Activated CD4-positive, alpha-beta T cell treated with anti-CD3 and anti-CD28 coated beads for 36 hours (primary cell): Measurements from ENCODE around the gene SNAPC2. TPM values are rescaled to one million over a fixed set of nuclear protein-coding genes. Genes with fewer than 3 reads are reported as not detected.
A peak's percentile ranks its signal among the peaks of the same experiment; 100 is the strongest.

Experiments used
- ATAC-seq: fragments of 200-7000 bp; cut with Tn5 transposase; one replicate; pipeline ENCODE4 v1.10.0; 2021; ENCODE audit warnings: mild to moderate bottlenecking, moderate library complexity
- CTCF ChIA-PET: fragments of 350-600 bp; sonication (Branson Sonifier 250); formaldehyde crosslinking; loops from one replicate; lab custom pipeline; 2021; ENCODE audit warnings: antibody characterized with exemption; lab: Charles Lee
- POLR2A ChIA-PET: fragments of 350-600 bp; sonication (Branson Sonifier 250); formaldehyde crosslinking; loops from one replicate; lab custom pipeline; 2021; ENCODE audit warnings: antibody characterized with exemption, inconsistent platforms; lab: Charles Lee
- DNase-seq: peaks from one replicate; pipeline ENCODE4 v3.0.0-alpha.2; 2020
- H3K27ac Mint-ChIP-seq: one replicate; pipeline ENCODE4 v1.8.0; 2021; ENCODE audit warnings: mixed read lengths
- H3K27me3 Mint-ChIP-seq: one replicate; pipeline ENCODE4 v1.8.0; 2021; ENCODE audit warnings: mixed read lengths
- H3K36me3 Mint-ChIP-seq: one replicate; pipeline ENCODE4 v1.8.0; 2021; ENCODE audit warnings: low read depth, mixed read lengths
- H3K4me1 Mint-ChIP-seq: one replicate; pipeline ENCODE4 v1.8.0; 2021; ENCODE audit warnings: mixed read lengths
- H3K4me3 Mint-ChIP-seq: one replicate; pipeline ENCODE4 v1.8.0; 2021; ENCODE audit warnings: mild to moderate bottlenecking, moderate library complexity, mixed read lengths
- H3K9me3 Mint-ChIP-seq: one replicate; pipeline ENCODE4 v1.8.0; 2021; ENCODE audit warnings: low read depth, mixed read lengths
- intact Hi-C, 2 experiments: fragments of 100-400 bp; cut with DNase I in 1 of 2; cut with micrococcal nuclease in 1 of 2; formaldehyde crosslinking; loops; one replicate each; pipeline versions ENCODE4 v1.14.2 to v1.15.1; 2022 to 2024; cut with DNase I, micrococcal nuclease
- total RNA-seq, 2 experiments: library from RNA; stranded (reverse); gene quantifications; one replicate each; pipeline ENCODE4 v1.2.3, GENCODE V29; 2021

Gene SNAPC2, protein sequence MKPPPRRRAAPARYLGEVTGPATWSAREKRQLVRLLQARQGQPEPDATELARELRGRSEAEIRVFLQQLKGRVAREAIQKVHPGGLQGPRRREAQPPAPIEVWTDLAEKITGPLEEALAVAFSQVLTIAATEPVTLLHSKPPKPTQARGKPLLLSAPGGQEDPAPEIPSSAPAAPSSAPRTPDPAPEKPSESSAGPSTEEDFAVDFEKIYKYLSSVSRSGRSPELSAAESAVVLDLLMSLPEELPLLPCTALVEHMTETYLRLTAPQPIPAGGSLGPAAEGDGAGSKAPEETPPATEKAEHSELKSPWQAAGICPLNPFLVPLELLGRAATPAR
- 10 to 100 TPM; 14.6 to 16.2 TPM for total RNA-seq

DNA sequence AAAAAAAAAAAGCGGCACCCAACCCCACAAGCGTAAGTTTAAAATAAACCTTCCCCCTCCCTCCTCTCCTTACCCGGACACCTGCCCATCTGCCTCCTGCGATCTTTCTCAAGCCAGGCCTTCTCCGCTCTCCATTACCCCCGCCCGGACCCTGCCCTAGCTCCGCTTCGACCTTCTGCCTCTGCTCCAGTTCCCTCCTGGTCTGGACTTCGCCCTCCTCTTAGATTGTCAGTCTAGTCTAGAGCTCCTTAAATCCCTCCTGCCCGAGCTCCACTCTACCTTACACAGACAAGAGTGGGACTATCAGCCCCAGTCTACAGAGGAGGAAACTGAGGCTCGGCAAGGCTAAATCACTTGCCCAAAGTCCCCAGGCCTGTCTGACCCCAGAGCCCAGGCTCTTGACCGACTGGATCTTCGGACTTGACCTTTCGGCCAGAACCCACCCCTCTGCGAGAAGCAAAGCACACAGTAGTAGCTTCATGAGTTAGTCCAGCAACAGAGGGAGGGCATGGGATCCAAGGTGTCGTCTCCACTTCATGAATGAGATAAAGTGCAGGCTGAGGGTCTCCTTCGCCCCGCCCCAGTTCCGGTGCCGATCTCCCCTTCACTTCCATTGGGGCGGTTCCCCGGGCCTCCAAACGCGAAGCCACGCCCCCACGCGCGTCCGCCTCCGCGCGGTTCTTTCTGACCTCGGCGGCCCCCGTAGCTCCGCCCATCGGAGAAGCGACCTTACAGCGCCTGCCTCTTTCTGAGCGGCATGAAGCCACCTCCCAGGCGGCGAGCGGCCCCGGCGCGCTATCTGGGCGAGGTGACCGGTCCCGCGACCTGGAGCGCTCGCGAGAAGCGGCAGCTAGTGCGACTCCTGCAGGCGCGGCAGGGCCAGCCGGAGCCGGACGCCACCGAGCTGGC, at the start of gene SNAPC2:
TSS of gene SNAPC2 (plus strand) at position 729 of the 909 bp plus-strand sequence. CDS start at position 758, 29 bp downstream.
- peak within 1 kb of the TSS; percentile 82 for H3K4me3 Mint-ChIP-seq
- DNase-seq = peak; percentile 98

DNA sequence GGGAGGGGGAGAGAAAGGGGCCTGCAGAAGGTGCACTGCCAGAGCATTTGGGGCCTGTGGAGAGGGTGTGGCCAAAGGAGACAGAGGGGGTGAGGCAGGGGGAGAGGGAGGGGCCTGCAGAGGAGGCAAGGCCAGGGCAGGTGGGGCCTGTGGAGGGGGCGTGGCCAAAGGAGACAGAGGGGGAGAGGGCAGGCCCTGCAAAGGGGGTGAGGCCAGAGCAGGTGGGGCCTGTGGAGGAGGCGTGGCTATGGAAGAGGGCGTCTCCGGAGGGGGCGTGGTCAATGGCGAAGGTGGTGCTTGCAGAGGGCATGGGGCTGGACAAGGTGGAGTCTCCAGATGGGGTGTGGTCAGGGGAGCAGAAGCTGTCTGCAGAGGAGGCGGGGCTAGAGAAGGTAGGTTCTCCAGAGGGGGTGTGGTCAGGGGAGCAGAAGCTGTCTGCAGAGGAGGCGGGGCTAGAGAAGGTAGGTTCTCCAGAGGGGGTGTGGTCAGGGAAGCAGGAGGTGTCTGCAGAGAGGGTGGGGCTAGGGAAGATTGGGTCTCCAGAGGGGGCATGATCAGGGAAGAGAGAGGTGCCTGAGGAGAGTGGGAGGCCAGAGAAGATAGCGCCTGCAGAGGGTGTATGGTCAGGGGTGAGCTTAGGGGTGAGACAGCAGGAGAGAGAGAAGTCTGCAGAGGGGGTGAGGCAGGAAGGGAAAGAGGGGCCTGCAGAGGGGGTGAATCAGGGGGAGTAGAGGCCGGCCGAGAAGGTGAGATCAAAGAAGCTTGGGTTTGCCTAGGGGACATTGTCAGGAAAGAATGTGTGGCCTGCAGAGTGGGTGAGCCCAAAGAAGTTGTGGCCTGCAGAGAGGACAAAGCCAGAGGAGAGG, 49.3 kb upstream of the SNAPC2 start:
- intact Hi-C loops = loop anchor here (1.0 to 5.0 kb wide), 6 partner anchors 9 to 1134 kb away; partner anchors contain the start of genes GPR108 (in 1 of the 2), MAP2K7 (in 1 of the 2), SNAPC2 (in 1 of the 2) and TRIP10 (in 1 of the 2)
- POLR2A ChIA-PET = no interaction called here
- H3K27ac Mint-ChIP-seq = no peak overlapping the region
- DNase-seq (peak; percentile 85), ATAC-seq (peak; percentile 11)
- CTCF ChIA-PET = interaction anchor here (1.9 kb wide), 1 partner anchor 49 kb away, joined by 4 read pairs; the partner anchor contains the start of gene SNAPC2
- no peaks in the 10 kb centered on the region for H3K36me3 Mint-ChIP-seq
- peak overlapping the region; percentile 6 for H3K4me3 Mint-ChIP-seq
- peaks cover 39% of the 10 kb centered on the region for H3K4me1 Mint-ChIP-seq
- H3K27me3 Mint-ChIP-seq = peaks cover 24% of the 10 kb centered on the region
- no peaks in the 10 kb centered on the region for H3K9me3 Mint-ChIP-seq

More for the DNA sequence above, at the start of gene SNAPC2:
- Mint-ChIP-seq H3K9me3 (no peaks in the 10 kb centered on the region), H3K27me3 (peaks cover 20% of the 10 kb centered on the region), H3K36me3 (peaks cover 5% of the 10 kb centered on the region), H3K4me1 (peaks cover 32% of the 10 kb centered on the region), H3K27ac (peak within 1 kb of the TSS; percentile 87)
- CTCF ChIA-PET = interaction anchor here (0.6 to 4.4 kb wide), 10 partner anchors 9 to 971 kb away, joined by 3 to 32 read pairs (median 5); partner anchors contain the start of genes MAP2K7 and TIMM44
- ATAC-seq = peak; percentile 76
- POLR2A ChIA-PET = interaction anchor here (0.6 to 2.9 kb wide), 3 partner anchors 24 to 149 kb away, joined by 6 to 10 read pairs (median 8); partner anchors contain the start of gene TIMM44
- intact Hi-C loops = loop anchor here (1.0 to 5.0 kb wide), 18 partner anchors 17 to 1547 kb away; partner anchors contain the start of genes MAP2K7 (in 2 of the 2), TIMM44 (in 2 of the 2), ALKBH7 (in 1 of the 2) and CERS4 (in 1 of the 2)

DNA sequence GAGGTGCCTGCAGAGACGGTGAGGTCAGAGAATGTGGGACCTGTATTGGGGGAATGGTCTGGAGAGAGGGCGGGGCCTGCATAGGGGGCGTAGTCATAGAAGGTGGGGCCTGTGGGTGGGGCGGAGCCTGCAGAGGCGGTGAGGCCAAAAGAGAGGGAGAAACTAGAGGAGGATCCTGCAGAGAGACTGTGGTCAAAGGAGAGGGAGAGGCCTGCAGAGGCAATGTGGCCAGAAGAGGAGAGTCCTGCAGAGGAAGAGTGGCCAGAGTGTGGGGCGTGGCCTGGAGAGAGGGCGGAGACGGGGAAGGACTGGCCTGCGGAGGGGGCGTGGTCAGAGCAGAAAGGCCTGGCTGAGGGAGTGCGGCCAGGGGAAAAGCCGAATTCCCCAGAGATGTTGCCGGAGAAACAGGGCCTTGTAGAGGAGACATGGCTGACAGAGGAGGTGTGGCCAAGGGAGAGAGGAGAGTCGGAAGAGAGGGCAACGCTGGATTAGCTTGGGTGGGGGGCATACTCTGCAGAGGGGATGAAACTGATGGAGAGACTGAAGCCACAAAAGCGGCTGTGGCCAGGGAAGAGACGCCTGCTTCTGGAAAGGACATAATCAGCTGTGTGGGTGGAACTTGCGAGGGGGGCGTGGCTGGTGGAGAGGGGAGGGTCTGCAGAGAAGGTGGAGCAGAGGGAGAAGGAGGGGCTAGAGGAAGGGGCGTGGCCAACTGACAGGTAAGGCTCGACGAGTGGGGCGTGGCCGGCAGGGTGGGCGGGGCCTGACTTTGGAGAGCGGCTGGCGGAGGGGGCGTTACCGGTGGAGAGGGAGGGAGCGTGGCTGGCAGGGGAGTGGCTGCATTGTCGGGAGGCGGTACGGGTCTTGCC, 48.5 kb upstream of the SNAPC2 start:
- Mint-ChIP-seq H3K4me3 (peak overlapping the region; percentile 6), H3K36me3 (no peaks in the 10 kb centered on the region), H3K27me3 (peaks cover 24% of the 10 kb centered on the region), H3K9me3 (no peaks in the 10 kb centered on the region), H3K27ac (no peak overlapping the region), H3K4me1 (peaks cover 39% of the 10 kb centered on the region)
- intact Hi-C loops = loop anchor here in 1 of 2 experiments (1.0 to 5.0 kb wide), 5 partner anchors 17 to 1134 kb away; partner anchors contain the start of genes GPR108, LRRC8E, RAB11B and TRIP10
- DNase-seq (peak; percentile 97), ATAC-seq (peak; percentile 10)
- CTCF ChIA-PET = interaction anchor here (0.8 to 1.9 kb wide), 2 partner anchors 13 to 49 kb away, joined by 3 to 4 read pairs; partner anchors contain the start of gene SNAPC2
- POLR2A ChIA-PET = no interaction called here

DNA sequence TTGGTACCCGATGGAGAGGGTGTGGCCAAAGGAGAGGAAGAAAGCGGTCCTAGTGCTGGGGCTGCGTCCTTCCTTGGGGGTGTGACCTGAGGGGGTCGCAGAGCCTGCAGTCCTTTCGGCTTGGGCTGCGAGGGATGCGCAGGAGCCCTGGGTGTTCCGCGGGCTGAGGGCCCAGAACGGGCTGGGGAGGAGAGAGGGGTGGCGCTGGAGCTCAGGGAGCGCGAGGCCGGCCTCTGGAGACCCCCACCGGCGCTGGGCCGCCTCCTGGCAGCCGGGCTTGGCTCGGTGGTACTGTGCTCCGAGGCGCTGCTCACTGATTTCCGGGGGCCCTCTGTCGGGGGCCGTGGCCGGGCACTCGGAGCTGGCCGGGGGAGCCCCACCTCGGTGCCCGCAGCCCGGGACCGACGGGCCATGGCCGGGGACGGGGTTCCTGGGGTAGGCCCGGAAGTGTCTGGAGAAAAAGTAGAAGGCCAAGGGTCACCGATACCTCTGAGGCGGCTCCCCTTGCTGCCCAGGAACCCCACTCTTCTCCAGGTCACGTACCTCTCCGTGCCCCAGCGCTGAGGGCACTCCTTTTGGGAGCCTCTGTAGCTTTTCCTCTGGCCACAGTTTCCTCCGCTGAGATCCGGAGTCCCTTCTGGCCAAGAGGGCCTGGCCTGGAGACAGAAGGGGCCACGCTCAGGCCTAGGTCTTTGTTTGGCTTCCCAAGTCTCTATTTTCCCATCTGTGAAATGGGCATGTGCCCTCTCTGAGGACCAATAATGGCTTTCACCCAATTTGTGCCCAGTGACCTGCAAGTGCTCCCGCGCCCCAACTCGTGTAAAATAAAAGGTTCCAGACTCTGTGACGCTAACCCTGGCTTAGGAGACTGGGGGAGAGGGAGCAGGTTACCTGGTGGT, 47.6 kb upstream of the SNAPC2 start:
- ChIA-PET CTCF (interaction anchor here (0.6 to 1.9 kb wide), 7 partner anchors 11 to 380 kb away, joined by 3 to 7 read pairs (median 4); partner anchors contain the start of gene SNAPC2), POLR2A (no interaction called here)
- no peaks in the 10 kb centered on the region for H3K9me3 Mint-ChIP-seq
- H3K27me3 Mint-ChIP-seq = peaks cover 21% of the 10 kb centered on the region
- no peaks in the 10 kb centered on the region for H3K36me3 Mint-ChIP-seq
- H3K27ac Mint-ChIP-seq = no peak overlapping the region
- H3K4me1 Mint-ChIP-seq = peaks cover 39% of the 10 kb centered on the region
- intact Hi-C loops = loop anchor here in 1 of 2 experiments (1.0 to 5.0 kb wide), 4 partner anchors 16 to 1135 kb away; partner anchors contain the start of genes GPR108, LRRC8E, RAB11B and TRIP10
- ATAC-seq (no peak), DNase-seq (no peak)
- H3K4me3 Mint-ChIP-seq = peak overlapping the region; percentile 2

DNA sequence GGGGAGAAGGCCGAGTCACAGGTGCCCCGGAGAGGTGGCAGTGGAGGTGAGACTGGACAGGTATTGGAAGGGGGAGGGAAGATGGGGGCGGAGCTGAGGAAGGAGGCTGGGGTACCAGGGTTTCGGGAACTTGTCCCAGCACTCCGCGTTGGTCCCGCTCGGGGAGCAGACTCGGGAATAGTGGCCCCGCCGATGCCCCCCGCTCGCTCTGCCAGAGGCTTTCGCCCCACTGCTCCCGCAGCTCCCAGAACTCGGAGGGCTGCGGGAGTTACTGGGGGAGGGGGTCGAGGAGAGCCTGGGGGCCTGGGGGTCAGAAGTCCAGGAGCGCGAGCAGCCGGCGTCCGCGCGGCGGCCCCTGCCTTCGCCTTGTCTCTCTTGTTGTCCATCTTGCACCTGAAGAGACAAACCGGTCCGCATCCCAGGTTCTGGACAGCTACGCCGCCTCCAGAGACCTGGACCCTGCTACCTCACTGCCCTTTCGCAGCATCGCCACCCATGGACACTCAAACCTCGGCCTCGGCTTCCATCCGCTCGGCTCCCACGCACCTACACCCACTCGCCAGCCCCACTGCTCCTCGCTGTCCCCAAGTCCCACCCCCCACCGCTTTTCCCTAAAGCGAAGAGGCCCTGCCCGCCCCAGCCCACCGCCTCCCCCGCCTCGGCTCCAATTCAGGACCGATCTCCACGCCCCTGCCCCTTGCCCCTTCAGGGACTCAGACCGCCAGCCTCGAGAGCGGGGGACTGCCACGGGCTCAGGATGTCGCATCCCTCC, 46.6 kb upstream of the SNAPC2 start:
- DNase-seq (no peak), ATAC-seq (no peak)
- H3K4me3 Mint-ChIP-seq = peak overlapping the region; percentile 43
- intact Hi-C loops = loop anchor here in 1 of 2 experiments (2.0 to 5.0 kb wide), 3 partner anchors 15 to 1136 kb away; partner anchors contain the start of genes GPR108, LRRC8E and TRIP10
- POLR2A ChIA-PET = no interaction called here
- CTCF ChIA-PET = interaction anchor here (0.6 to 1.3 kb wide), 3 partner anchors 11 to 113 kb away, joined by 3 to 5 read pairs (median 4); no protein-coding TSS in a partner anchor
- H3K4me1 Mint-ChIP-seq = peaks cover 35% of the 10 kb centered on the region
- peaks cover 21% of the 10 kb centered on the region for H3K27me3 Mint-ChIP-seq
- no peaks in the 10 kb centered on the region for H3K9me3 Mint-ChIP-seq
- H3K36me3 Mint-ChIP-seq = no peaks in the 10 kb centered on the region
- H3K27ac Mint-ChIP-seq = no peak overlapping the region

DNA sequence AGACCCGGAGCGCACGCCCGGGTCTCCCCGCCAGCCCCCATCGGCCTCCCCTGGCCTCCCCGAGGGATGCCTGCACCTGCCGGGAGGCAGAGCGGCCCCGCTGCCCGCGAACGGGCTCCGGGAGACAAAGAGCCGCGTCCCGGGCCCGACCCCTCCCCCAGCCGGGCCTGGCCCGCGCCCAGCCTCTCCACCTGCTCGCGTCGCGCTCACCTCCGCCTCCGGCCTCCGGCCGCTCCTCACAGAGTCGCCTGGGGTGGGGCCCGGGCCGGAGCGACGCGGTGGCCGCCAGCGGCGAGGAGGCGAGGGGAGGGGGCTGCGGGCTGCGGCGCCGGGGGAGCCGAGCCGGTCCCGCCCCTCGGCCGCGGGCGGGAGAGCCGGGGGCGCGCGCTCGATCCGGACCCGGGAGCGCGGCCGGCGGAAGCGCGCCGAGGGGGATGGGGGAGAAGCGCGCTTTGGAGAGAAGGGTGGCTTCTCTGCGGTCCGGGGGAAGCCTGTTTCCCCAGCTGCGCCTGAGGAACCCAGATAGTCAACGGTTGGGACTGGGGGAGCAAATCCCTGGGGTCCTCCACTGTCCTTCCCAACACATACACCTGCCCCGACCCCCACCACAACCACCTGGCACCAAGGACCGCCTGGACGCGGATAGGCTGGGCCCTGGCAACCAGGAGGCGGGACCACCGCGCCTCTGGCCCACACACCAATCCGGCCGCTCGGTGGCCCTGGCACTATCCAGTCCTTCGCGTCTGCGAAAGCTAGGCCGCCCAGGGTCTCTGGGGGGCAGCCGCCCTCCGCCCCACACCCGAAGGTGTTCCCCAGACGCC, 45.9 kb upstream of the SNAPC2 start, which contains the start of gene PRR36:
TSS of gene PRR36 (minus strand) at position 315 of the 821 bp plus-strand sequence. CDS start 701 bp downstream, outside the sequence.
- H3K36me3 Mint-ChIP-seq = no peaks in the 10 kb centered on the region
- peaks cover 30% of the 10 kb centered on the region for H3K4me1 Mint-ChIP-seq
- DNase-seq (peak; percentile 48), ATAC-seq (no peak)
- H3K27me3 Mint-ChIP-seq = peaks cover 21% of the 10 kb centered on the region
- intact Hi-C loops = loop anchor here in 1 of 2 experiments (5.0 kb wide), 2 partner anchors 367 to 1137 kb away; partner anchors contain the start of genes GPR108 and TRIP10
- peak within 1 kb of the TSS; percentile 43 for H3K4me3 Mint-ChIP-seq
- CTCF ChIA-PET = no interaction called here
- H3K27ac Mint-ChIP-seq = no peak within 1 kb of the TSS
- POLR2A ChIA-PET = no interaction called here
- no peaks in the 10 kb centered on the region for H3K9me3 Mint-ChIP-seq

DNA sequence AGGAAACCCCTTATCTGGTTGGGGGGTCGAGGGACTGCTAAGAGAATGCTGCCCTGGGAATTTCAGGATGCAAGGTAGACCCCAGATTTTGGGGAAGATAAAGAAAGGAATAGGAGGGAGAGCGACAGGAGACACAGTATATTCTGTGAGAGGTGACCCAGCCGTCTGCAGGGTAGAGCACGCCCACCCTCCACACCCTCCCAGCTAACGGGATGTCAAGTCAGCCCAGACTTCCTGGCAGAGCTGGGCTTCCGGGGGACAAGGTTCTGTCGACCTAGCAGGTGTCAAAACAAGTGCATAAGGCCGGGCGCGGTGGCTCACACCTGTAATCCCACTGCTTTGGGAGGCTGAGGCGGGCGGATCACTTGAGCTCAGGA, 45.3 kb upstream of the SNAPC2 start:
- no peaks in the 10 kb centered on the region for H3K9me3 Mint-ChIP-seq
- no peaks in the 10 kb centered on the region for H3K36me3 Mint-ChIP-seq
- DNase-seq = no peak
- H3K27ac Mint-ChIP-seq = no peak overlapping the region
- H3K4me3 Mint-ChIP-seq = no peak overlapping the region
- CTCF ChIA-PET = no interaction called here
- peaks cover 21% of the 10 kb centered on the region for H3K27me3 Mint-ChIP-seq
- ATAC-seq = no peak
- intact Hi-C loops = loop anchor here in 1 of 2 experiments (5.0 kb wide), 2 partner anchors 368 to 1138 kb away; partner anchors contain the start of genes GPR108 and TRIP10
- POLR2A ChIA-PET = no interaction called here
- H3K4me1 Mint-ChIP-seq = peaks cover 30% of the 10 kb centered on the region
